GM19438 (cell line): ENCODE measurements around the gene ITGA6.

ENCODE experiments used
- ATAC-seq: cut with Tn5 transposase; IDR thresholded peaks from one replicate; pipeline ENCODE4 v1.9.1; 2021; ENCODE audit warnings: low read depth; ENCODE audit not compliant: unreplicated experiment

The ITGA6 gene

DNA sequence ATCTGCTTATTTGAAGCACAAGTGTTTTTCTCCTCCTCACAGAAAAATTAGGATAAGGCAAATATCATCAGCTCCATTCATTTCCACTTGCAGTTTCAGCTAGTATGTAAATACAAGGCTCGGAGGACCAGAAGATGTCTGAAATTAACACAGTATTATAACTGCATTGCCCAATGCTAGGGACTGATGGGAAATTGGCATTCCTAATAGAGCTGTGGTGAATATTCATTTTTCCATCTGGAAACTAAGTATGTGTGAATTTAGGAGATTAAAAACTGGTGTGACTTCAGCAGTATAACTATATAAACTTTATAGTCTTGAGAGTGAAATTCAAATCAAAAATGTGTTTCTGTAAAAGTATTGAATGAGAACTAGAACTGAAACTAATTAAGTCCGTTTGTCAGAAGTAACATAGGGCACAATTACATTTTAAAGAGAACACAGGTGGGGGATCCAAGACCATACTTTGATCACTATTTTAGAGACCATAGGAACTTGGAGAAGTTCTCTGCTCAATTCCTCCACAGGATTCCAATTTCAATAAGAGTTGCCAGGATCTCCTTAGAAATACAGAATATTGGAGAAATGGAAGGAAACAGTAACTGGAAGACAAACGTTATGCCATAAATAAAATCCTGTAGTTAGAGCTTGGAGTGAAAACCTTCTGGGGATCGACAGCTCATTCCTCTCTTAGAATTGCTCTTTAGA, 12.1 kb upstream of the ITGA6 start:
- no peak for ATAC-seq

DNA sequence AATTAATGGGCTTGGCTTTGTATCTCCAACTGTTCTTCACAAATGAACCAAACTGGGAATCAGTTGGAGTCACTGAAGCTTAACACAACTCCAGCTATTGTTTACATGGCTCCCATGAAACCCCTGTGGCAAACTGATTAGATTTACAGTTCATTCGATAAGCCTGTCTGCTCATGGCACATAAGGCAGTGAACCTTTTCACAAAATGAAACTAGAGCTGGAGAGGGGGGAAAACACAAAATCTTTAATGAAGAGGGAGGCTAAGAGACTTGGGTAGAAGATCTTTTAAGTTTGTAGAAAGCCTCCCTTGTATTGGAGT, 11.6 kb upstream of the ITGA6 start:
- ATAC-seq, result no peak

DNA sequence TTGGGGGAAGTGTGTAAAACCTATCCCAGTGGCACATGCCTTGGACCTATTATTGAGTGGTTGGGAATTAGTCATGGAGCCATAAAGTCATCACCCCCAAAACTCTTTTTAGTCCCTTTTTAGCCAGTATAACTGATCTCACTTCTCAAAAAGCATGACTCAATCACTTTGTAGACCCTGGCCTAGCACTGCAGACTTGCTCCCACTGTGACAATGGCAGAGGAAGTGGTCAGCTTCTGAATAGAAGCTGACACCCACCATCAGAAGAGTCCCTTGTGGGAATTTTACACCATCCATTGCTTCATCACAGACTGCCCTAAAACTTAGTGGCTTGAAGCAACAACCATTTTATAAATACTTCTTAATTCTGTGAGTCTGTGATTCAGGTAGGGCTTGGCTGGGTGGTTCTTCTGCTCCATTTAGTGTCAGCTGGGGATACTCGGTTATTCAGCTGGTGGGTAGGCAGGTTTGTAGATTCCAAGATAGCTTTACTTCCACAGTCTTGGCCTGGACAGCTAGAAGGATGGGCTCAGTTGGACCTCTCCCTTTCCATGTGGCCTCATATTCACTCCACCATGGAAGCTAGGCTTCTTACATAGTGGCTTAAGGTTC, 10.8 kb upstream of the ITGA6 start:
- ATAC-seq, result no peak

DNA sequence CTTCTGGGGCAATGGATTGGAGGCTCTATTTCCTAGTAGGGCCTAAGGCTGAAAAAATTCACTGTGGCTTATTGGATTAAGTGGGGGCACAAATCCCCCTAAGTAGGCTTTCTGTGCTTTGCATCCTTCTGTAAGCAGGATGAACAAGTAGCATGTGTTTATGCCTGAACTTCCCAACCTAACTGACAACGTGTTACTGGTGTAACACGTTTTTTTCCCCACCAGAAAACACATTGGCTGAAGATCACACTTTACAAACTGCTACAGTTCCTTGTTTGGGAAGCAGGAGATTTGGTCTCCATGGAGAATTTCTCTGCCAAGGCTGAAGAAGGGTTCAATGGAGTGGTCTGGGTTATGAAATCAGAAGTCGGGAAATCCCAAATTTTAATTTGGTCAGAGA, 7.2 kb upstream of the ITGA6 start:
- no peak for ATAC-seq

DNA sequence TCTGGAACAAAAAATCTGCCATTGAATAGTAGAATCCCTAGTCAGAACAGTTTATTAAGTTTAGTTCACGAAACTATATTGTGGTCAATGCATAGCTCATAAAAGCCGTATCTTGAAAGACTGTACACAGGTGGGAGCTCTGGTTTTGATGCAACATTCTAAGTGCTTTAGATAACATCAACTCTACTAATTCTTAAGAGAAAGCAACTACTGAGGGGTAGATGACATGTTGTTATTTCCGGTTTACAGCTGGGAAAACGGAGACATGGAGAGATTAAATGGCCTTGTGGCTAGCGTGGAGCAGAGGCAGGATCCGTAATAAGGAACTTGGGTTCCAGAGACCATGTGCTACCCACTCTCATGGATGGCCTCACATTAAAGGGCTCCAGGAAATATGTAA, 4.2 kb upstream of the ITGA6 start:
- ATAC-seq, result no peak

DNA sequence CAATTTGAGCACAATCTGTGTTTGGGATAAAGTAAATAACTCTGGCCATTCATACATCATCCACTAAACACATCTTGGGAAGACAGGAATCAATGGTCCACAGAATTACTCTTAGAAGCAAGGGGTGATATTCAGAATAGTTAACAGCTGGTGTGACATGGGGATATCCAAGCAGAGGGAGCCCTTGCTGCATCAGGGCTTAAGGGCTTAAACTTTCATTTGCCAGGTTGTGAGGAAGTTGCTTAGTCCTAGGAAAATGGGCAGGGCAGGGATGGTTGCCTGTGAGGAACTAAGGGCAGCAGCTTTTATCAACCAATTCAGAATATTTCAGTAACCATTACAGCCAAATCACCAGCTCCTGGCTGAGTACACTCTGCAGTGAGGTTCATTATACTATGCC, 2.0 kb upstream of the ITGA6 start:
- ATAC-seq, result no peak

DNA sequence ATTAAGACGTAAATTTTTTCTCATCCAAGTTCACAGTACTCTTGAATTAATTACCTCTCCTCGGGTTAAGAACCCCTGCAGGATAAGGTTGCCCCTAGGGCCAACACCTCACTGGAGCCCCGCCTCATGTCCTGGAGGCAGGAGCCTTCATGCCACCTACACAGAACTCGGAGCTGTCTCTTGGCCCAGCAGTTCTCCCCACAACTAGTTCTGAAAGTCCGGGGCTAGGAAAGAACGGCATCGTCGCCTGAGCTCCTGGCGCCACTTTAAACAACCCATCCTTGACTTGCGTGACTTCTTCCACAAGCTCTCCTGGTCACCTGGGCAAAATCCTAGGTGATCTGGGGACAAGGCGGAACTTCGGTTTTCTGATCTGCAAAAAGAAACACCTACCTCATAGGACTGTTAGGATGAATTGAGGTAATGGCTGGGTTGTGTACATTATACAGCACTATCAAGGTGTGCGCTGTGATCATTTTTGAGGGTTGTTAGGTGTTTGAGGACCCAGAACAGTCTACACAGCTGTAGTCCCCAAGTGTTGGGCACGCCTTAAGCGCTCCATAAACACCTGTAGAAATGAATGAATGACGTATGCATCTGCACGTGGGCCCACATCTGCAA, 641 bp upstream of the ITGA6 start:
- ATAC-seq, result no peak

DNA sequence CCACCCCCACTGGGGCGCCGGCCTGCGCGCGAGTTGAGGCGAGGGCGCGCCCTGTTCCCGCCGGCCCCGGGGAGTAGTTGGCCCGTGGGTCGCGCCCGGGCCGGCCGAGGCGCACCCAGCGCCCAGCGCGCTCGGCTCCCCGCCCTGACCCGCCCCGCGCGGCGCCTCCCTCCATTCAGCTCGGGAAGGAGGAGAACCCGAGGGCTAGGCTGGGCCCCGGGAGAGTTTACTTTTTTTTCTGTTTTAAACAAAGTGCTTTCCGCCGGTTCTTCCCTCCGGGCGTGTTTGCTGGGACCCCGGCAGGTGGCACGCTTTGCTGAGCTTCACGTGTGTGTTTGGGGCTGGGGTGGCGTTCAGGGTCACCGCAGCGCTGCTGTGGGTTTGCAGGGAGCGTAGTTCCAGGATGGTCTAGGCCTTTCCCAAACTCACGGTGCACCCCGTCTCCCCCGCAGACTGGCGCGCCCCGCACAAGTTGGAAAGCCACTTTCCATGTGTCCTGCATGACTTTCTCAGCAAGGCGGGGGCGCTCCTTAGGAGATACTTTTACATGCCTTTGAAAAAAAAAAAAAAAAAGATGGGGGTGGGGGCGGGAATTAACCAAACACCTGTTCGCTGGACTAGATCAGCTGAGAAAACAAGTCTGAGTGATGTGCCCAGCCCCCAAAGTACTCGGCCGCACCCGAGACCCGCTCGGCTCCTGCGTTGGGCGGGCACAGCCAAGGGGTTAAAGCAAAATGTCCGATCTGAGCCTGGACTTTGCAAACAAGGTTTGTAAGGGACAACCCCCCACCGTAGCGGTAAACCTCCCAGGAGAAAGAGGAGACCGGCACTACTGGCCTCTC, 825 bp downstream of the ITGA6 start:
- no peak for ATAC-seq

DNA sequence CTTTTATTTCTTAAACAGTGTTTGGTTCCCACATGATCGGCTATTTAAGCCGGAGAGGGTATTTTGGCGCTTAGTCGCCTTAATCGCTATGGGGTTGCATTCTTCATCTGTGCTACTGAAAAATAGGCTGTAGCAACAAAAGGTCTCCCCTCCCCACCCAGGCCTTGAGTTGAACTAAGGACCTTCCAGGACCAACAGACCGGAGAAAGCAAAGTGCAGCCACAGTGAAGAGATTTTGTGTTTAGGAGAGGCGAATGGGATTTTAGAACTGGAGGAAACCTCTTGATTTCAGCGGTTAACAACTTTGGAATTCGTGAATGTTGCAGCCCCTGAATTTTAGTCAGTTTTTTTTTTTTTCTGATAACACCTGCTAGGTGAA, 1.4 kb downstream of the ITGA6 start:
- ATAC-seq, result no peak

DNA sequence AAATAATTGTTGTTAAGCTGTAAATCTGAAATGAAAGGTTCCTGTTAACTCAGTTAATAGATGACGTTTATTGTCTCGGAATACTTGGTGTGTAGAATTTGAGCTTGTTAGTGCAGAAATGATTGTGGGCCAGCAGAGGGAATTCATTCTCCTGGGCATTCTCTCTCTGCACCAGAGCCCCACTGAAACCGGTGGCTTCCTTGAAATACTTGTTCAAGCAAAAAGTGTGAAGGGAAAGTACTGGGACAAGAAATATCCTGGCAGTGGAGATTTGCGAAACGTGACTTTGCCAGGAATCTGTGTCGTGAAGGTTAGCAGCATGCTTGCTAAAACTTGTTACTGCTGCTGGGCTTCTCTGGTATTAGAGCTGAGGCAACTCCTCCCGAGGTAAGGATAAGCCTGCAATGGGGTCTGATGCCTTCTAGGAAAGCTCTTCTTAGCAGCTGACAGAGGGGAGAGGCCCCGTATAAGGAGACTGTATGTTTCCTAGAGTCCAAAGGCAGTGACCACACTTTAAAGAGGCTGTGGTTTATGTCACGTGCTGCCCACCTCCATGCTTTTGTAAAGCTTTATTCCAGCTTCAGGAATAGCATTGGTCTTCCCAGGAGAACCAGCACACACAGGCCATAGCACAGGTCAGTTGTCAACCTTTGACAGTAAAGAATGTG, 2.0 kb downstream of the ITGA6 start:
- ATAC-seq, result no peak

DNA sequence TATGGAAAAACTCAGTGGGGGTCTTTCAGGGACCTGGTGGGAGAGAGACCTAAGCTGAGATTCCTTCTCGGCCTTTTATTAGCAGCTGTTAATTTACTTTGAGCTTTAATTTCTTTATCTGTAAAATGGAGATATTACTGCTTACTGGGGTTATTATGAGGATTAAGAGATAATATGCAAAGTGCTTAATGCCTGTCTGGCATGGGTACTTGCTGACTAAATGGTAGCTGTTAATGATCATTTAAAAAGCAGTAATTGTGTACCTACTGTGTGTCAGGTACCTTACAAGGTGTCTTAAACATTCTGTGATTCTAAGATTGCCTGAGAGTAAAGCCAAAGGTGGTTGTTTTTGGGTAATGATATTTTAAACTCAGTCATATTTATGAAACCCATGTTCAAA, 2.6 kb downstream of the ITGA6 start:
- no peak for ATAC-seq

DNA sequence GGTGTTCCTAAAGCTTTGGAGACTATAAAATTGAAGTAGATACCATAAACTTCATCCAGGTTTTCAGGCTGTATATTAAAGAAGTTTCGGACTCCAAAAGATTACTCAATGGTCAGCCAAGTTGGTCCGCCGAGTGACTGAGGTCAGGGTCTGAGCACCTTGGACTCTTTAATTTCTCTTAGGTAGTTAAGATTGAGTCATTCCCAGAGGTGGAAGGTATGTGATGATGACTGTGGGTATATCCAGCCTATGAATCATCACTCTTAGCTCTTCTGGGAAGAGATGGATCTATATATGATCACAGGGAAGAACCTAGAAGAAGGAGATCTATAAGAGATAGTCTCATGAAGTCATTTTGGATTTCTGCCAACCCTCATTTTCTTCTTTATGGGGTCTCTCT, 3.3 kb downstream of the ITGA6 start:
- ATAC-seq, result no peak

DNA sequence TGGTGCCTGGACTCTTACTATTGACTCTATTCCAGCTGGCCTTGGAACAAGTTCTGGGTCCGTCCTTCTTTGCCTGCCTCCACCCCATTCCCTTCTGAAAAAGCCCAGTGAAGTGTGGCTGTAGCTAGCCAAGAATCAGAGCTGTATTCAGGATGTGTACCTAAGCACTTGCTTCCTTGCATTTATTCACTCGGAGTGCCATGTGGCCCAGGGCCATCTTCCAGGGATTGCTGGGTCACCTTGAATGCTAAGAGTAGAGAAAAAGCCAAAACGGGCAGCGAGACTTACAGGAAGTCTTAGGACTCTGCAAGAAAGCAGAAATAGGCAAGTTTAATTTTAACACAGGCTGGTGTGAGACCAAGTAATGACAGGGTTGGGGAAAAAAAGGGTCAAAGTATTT, 4.1 kb downstream of the ITGA6 start:
- no peak for ATAC-seq

DNA sequence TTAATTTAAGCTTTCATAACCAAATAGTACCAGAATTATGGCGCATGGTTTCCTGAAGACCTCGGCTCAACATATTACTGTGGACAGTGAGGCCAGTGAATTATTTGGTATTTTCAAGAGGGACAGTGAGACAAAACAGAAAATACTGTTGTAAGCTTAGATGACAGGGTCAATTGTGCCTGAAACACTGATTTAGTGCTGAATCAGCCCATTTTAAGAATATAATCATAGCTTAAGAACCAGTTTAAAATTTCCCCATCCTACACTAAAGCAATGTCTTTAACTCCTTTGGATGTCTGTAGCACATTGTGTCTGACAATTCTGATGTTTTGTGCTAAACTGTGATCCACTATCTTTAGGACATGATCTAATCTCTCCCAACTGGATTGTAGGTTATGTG, 4.6 kb downstream of the ITGA6 start:
- ATAC-seq, result no peak

DNA sequence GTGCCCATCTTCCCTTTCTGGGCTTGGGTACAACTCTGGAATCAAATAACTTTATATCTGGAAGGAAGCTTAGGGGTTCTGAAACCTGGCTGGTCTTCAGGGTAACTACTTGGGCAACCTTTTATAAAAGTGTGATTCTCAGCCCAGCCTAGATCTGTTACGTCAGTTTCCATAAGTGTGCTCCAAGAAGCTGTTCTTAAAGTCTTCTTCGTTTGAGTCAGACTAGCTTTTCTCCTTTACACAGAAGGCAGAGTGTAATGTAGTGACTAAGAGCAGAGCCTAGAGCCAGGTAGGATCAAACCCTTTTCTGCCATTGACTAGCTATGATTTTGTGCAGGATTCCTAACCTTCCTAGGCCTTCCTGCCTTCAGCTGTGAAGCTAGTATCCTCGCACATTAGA, 5.8 kb downstream of the ITGA6 start:
- no peak for ATAC-seq

DNA sequence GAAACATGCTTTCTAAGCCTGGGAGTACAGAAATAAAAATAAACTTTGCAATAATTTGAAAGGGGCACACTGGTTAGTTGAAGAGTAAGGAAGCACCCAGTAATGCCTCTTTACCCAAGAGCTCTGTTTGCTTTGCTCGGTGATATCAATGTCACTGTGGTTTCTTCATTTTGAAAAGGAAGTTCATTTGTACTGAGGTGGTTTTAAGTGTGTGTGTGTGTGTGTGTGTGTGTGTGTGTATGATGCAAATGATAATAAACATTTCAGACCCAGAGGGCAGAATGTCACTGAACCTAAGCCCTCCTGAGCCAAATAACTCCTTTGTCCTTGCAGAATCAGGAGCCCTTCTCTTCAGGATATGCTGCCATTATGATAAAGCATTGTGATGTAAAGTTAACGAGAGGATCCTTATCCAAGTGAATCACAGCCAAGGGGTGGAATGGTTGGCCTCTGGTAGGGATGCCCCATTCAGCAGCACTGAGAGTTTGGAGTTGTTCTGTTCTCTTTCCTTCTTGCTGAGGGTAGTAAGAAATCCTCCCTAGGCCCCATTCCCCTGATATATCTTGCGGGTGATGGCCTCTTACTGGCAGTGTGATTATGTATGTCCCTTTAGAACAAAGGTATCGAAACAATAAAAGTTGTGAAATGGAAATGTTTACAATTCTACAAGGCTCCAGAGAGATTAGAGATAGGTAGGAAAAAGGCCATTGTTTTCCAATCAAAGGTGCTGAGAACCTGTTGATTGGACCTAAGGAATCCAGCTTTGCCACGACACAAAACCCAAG, 7.6 kb downstream of the ITGA6 start:
- ATAC-seq, result no peak

DNA sequence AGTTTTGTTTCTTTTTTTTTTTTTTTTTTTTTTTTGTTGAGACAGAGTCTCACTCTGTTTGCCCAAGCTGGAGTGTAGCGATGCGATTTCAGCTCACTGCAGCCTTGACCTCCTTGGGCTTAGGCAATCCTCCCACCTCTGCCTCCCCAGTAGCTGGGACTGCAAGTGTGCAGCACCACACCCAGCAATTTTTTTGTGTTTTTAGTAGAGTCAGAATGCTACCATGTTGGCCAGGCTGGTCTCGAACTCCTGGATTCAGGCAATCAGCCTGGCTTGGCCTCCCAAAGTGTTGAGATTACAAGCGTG, 8.2 kb downstream of the ITGA6 start:
- no peak for ATAC-seq

DNA sequence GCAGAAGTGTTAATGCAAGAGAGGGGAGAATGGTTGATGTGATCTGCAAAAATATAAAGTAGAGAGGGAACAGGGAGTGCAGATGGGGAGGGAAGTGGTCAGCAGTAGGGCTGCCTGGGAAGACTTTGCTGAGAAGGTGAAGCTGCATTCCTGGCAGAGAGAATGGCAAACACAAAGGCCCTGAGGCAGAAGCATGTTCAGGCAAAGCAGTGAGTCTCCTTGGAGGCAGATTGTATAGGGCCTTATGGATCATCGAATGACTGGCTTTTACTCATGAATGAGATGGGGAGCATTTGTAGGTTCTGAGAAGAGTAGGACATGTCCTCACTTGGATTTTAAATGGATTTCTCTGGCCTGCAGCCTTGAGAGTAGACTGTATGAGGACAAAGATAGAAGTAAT, 9.5 kb downstream of the ITGA6 start:
- ATAC-seq, result no peak

DNA sequence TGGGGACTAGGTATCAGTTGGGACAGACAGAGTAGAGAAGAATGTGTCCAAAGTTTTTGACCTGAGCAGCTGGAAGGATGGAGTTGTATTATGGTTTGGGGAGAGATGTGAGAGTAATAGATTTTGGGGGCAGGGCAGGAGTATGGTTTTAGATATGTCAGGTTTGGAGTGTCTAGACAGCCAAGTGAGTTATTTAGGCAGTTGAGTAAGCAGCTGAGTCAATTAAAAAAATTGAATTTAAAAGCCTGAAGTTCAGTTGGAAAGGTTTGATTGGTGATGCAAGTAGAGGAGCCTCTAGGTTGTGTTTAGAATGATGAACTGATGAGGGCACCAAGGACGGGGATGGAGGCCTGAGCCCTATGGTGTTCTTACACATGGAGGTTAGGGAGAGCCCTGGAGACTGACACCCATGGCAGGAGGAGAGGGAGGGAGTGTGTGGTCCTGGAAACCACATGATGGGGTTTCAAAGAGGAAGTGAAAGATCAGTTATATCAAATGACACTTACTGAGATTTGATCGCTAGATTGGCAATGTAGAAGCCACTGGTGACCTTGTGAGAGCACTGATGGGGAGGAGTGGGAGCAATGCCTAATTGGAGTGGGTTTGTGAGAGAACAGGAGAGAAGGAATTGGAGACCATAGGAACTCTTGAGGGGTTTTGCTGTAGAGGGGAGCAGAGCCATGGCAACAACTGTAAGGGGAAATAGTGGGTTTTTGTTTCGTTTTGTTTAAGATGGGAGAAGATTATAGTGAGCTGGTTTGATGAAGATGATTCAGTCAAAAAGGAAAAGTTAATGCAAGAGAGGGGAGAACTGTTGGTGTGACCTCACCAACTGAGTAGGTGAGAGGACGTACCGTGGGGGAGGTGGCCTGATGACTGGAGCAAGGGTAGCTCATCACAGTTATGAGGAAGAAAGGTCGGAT, 10.3 kb downstream of the ITGA6 start:
- ATAC-seq, result peak; percentile 83
